Kidney epithelial cell (primary cell): Measurements from ENCODE around the gene GNB3. TPM values are rescaled to one million over a fixed set of nuclear protein-coding genes. Genes with fewer than 3 reads are reported as not detected.

Experiments
- DNase-seq: peaks from one replicate; pipeline ENCODE4 v3.0.0-alpha.2; 2010; ENCODE audit warnings: low read depth
- H3K27me3 ChIP-seq: 2 replicates; pipeline ENCODE4 v1.6.0; 2011; ENCODE audit warnings: low read length; ENCODE audit not compliant: control insufficient read depth, insufficient read depth
- H3K36me3 ChIP-seq: 2 replicates; pipeline ENCODE4 v1.5.1; 2011; ENCODE audit warnings: low read length; ENCODE audit not compliant: control insufficient read depth, insufficient read depth
- H3K4me3 ChIP-seq: 2 replicates; pipeline ENCODE4 v1.5.1; 2011; ENCODE audit warnings: low read depth, mild to moderate bottlenecking, control low read depth, low read length
- total RNA-seq: library from RNA; depleted of rRNA; stranded (reverse); fragments of >200 nt; gene quantifications from 2 replicates; pipeline ENCODE4 v1.2.3, GENCODE V29; 2015
- TF ChIP-seq, protein P1 (sequence below): IDR thresholded peaks from 2 replicates; pipeline ENCODE4 v1.5.1; 2011; ENCODE audit warnings: mild to moderate bottlenecking, moderate library complexity, low read length, control low read depth, inconsistent platforms; ENCODE audit not compliant: insufficient read depth, poor library complexity, severe bottlenecking

The GNB3 gene
- total RNA-seq, 1 donor from 2014 or later = 0.38 TPM

DNA sequence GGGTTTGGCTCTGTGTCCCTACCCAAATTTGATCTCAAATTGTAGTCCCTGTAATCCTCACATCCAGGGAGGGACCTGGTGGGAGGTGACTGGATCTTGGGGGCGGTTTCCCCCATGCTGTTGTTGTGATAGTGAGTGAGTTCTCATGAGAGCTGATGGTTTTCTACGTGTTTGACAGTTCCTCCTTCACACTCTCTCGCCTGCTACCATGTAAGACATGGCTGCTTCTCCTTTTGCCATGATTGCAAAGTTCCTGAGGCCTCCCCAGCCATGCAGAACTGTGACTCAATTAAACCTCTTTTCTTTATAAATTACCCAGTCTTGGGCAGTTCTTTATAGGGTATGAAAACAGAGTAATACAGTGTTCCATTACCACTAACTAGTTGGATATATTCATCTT lies 53.6 kb downstream of the GNB3 start:
- no peak overlapping the region for H3K4me3 ChIP-seq
- TF ChIP-seq, protein P1, sequence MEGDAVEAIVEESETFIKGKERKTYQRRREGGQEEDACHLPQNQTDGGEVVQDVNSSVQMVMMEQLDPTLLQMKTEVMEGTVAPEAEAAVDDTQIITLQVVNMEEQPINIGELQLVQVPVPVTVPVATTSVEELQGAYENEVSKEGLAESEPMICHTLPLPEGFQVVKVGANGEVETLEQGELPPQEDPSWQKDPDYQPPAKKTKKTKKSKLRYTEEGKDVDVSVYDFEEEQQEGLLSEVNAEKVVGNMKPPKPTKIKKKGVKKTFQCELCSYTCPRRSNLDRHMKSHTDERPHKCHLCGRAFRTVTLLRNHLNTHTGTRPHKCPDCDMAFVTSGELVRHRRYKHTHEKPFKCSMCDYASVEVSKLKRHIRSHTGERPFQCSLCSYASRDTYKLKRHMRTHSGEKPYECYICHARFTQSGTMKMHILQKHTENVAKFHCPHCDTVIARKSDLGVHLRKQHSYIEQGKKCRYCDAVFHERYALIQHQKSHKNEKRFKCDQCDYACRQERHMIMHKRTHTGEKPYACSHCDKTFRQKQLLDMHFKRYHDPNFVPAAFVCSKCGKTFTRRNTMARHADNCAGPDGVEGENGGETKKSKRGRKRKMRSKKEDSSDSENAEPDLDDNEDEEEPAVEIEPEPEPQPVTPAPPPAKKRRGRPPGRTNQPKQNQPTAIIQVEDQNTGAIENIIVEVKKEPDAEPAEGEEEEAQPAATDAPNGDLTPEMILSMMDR = no peak
- H3K36me3 ChIP-seq = no peaks in the 10 kb centered on the region
- H3K27me3 ChIP-seq = no peaks in the 10 kb centered on the region
- no peak for DNase-seq

Other genes starting within 250 kb of the GNB3 start
- 276 and 287 TPM in 2 replicates for gene CHD4, start 233.5 kb upstream of the GNB3 start, total RNA-seq
- 3.8 and 5.2 TPM in 2 replicates for gene LPAR5, start 205.0 kb upstream of the GNB3 start, total RNA-seq
- gene ACRBP, start 193.5 kb upstream of the GNB3 start, total RNA-seq = 0.75 and 0.89 TPM in 2 replicates
- 31.8 and 34.1 TPM in 2 replicates for gene ING4, start 177.8 kb upstream of the GNB3 start, total RNA-seq
- gene ZNF384, start 151.6 kb upstream of the GNB3 start, total RNA-seq = 34.0 and 36.6 TPM in 2 replicates
- gene PIANP, start 140.1 kb upstream of the GNB3 start, total RNA-seq = 0.07 and 0.13 TPM in 2 replicates
- 65.2 and 69.1 TPM in 2 replicates for gene COPS7A, start 116.9 kb upstream of the GNB3 start, total RNA-seq
- 190 and 216 TPM in 2 replicates for gene MLF2, start 87.8 kb upstream of the GNB3 start, total RNA-seq
- gene PTMS, start 74.6 kb upstream of the GNB3 start, total RNA-seq = 169 and 193 TPM in 2 replicates
- not detected in 2 replicates for gene LAG3, start 68.4 kb upstream of the GNB3 start, total RNA-seq
- 0.08 TPM in 1 of 2 replicates, not detected in the other for gene CD4, start 51.4 kb upstream of the GNB3 start, total RNA-seq
- 0.21 and 0.75 TPM in 2 replicates for gene GPR162, start 19.1 kb upstream of the GNB3 start, total RNA-seq
- 21.8 and 27.7 TPM in 2 replicates for gene P3H3, start 12.5 kb upstream of the GNB3 start, total RNA-seq
- gene CDCA3, start 10.4 kb downstream of the GNB3 start, total RNA-seq = 5.8 and 8.3 TPM in 2 replicates
- gene USP5, start 11.2 kb downstream of the GNB3 start, total RNA-seq = 70.1 and 77.2 TPM in 2 replicates
- gene TPI1, start 26.6 kb downstream of the GNB3 start, total RNA-seq = 499 and 519 TPM in 2 replicates
- 10.1 and 11.9 TPM in 2 replicates for gene SPSB2, start 32.4 kb downstream of the GNB3 start, total RNA-seq
- 11.6 and 12.8 TPM in 2 replicates for gene LRRC23, start 63.9 kb downstream of the GNB3 start, total RNA-seq
- 27.0 and 33.7 TPM in 2 replicates for gene ENO2, start 73.7 kb downstream of the GNB3 start, total RNA-seq
- 32.7 and 38.6 TPM in 2 replicates for gene ATN1, start 87.0 kb downstream of the GNB3 start, total RNA-seq
- not detected in 2 replicates for gene RNU7-1, start 102.9 kb downstream of the GNB3 start, total RNA-seq
- 216 and 236 TPM in 2 replicates for gene C12orf57, start 103.1 kb downstream of the GNB3 start, total RNA-seq
- 17.0 and 31.3 TPM in 2 replicates for gene PTPN6, start 110.4 kb downstream of the GNB3 start, total RNA-seq
- 360 and 474 TPM in 2 replicates for gene PHB2, start 129.7 kb downstream of the GNB3 start, total RNA-seq
- gene EMG1, start 130.0 kb downstream of the GNB3 start, total RNA-seq = 32.4 and 33.3 TPM in 2 replicates
- gene LPCAT3, start 177.6 kb downstream of the GNB3 start, total RNA-seq = 11.8 and 12.5 TPM in 2 replicates
- gene C1S, start 219.8 kb downstream of the GNB3 start, total RNA-seq = 2.8 and 4.0 TPM in 2 replicates